Activated B cell treated with CpG ODN at 0.5 μM for 24 hours (primary cell): ENCODE measurements around the gene RAB3A. TPM values are rescaled to one million over a fixed set of nuclear protein-coding genes. Genes with fewer than 3 reads are reported as not detected.
A peak's percentile ranks its signal among the peaks of the same experiment; 100 is the strongest.

ENCODE experiments used
- ATAC-seq: fragments of 200-7000 bp; cut with Tn5 transposase; one replicate; pipeline ENCODE4 v1.10.0; 2021; ENCODE audit warnings: low read depth, mild to moderate bottlenecking, moderate library complexity
- CTCF ChIA-PET: fragments of 350-600 bp; sonication (Branson Sonifier 250); formaldehyde crosslinking; loops from one replicate; lab custom pipeline; 2021; ENCODE audit warnings: antibody characterized with exemption; lab: Charles Lee
- POLR2A ChIA-PET: fragments of 350-600 bp; sonication (Branson Sonifier 250); formaldehyde crosslinking; loops from one replicate; lab custom pipeline; 2021; ENCODE audit warnings: antibody characterized with exemption; lab: Charles Lee
- DNase-seq: peaks from one replicate; pipeline ENCODE4 v3.0.0; 2022
- H3K27ac Mint-ChIP-seq: one replicate; pipeline ENCODE4 v1.8.0; 2020; ENCODE audit warnings: mixed read lengths
- H3K27me3 Mint-ChIP-seq: one replicate; pipeline ENCODE4 v1.8.0; 2021; ENCODE audit warnings: mixed read lengths
- H3K36me3 Mint-ChIP-seq: one replicate; pipeline ENCODE4 v1.8.0; 2021; ENCODE audit warnings: low read depth, mixed read lengths
- H3K4me1 Mint-ChIP-seq: one replicate; pipeline ENCODE4 v1.8.0; 2021; ENCODE audit warnings: mixed read lengths
- H3K4me3 Mint-ChIP-seq: one replicate; pipeline ENCODE4 v1.8.0; 2020; ENCODE audit warnings: mild to moderate bottlenecking, mixed read lengths
- H3K9me3 Mint-ChIP-seq: one replicate; pipeline ENCODE4 v1.8.0; 2020; ENCODE audit warnings: mixed read lengths
- intact Hi-C: fragments of 100-400 bp; cut with micrococcal nuclease; formaldehyde crosslinking; loops from one replicate; pipeline ENCODE4 v1.15.1; 2024
- total RNA-seq: library from RNA; stranded (reverse); gene quantifications from 2 replicates; pipeline ENCODE4 v1.2.3, GENCODE V29; 2022
- TF ChIP-seq, protein P1 (sequence below): fragments of 200-600 bp; IDR thresholded peaks from one replicate; pipeline ENCODE4 v1.8.0; 2022; ENCODE audit warnings: antibody characterized with exemption, mild to moderate bottlenecking

Gene RAB3A
- total RNA-seq, 1 donor from 2014 or later = 4.1 TPM

DNA sequence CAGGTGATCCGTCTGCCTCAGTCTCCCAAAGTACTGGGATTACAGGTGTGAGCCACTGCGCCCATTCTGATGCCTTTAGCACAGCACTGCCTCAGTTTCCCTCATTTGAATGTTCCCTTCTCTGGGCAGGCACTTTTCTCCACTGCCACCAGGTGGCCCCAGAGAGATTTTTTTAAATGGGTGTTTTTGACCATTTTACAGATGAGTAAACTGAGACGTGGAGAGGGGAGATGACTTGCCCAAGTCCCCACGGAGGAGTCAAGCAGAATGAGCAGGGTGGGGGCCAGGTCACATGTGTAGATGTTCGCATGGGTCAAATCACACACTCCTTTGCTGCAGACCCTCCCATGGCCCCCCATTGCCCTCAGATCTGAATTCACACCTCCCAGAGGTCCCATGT is 25.6 kb upstream of the RAB3A start:
- H3K4me1 Mint-ChIP-seq = peaks cover 48% of the 10 kb centered on the region
- no peaks in the 10 kb centered on the region for H3K36me3 Mint-ChIP-seq
- DNase-seq = no peak
- intact Hi-C loops = no loop called here
- no peak overlapping the region for H3K4me3 Mint-ChIP-seq
- CTCF ChIA-PET = no interaction called here
- no peak for ATAC-seq
- TF ChIP-seq, protein P1, sequence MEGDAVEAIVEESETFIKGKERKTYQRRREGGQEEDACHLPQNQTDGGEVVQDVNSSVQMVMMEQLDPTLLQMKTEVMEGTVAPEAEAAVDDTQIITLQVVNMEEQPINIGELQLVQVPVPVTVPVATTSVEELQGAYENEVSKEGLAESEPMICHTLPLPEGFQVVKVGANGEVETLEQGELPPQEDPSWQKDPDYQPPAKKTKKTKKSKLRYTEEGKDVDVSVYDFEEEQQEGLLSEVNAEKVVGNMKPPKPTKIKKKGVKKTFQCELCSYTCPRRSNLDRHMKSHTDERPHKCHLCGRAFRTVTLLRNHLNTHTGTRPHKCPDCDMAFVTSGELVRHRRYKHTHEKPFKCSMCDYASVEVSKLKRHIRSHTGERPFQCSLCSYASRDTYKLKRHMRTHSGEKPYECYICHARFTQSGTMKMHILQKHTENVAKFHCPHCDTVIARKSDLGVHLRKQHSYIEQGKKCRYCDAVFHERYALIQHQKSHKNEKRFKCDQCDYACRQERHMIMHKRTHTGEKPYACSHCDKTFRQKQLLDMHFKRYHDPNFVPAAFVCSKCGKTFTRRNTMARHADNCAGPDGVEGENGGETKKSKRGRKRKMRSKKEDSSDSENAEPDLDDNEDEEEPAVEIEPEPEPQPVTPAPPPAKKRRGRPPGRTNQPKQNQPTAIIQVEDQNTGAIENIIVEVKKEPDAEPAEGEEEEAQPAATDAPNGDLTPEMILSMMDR = no peak
- H3K27ac Mint-ChIP-seq = no peak overlapping the region
- POLR2A ChIA-PET = no interaction called here
- peaks cover 5% of the 10 kb centered on the region for H3K9me3 Mint-ChIP-seq
- peaks cover 63% of the 10 kb centered on the region for H3K27me3 Mint-ChIP-seq

- CTCF ChIA-PET = no interaction called here
- Mint-ChIP-seq H3K4me1 (peaks cover 54% of the 10 kb centered on the region), H3K27me3 (peaks cover 55% of the 10 kb centered on the region), H3K4me3 (no peak overlapping the region), H3K36me3 (no peaks in the 10 kb centered on the region), H3K27ac (no peak overlapping the region), H3K9me3 (no peaks in the 10 kb centered on the region)
- TF ChIP-seq, protein P1 = no peak
- intact Hi-C loops = no loop called here
- ATAC-seq (no peak), DNase-seq (no peak)
- POLR2A ChIA-PET = no interaction called here
These were observed 24.0 kb upstream of the RAB3A start for GRCh38 chr19:18227781-18228271.

- intact Hi-C loops = no loop called here
- no peak overlapping the region for H3K27ac Mint-ChIP-seq
- no peaks in the 10 kb centered on the region for H3K36me3 Mint-ChIP-seq
- CTCF ChIA-PET = no interaction called here
- no peak for DNase-seq
- no peak for ATAC-seq
- peaks cover 50% of the 10 kb centered on the region for H3K4me1 Mint-ChIP-seq
- H3K9me3 Mint-ChIP-seq = no peaks in the 10 kb centered on the region
- peaks cover 50% of the 10 kb centered on the region for H3K27me3 Mint-ChIP-seq
- POLR2A ChIA-PET = interaction anchor here (0.7 kb wide), 1 partner anchor 66 kb away, joined by 3 read pairs; no protein-coding TSS in a partner anchor
- peak overlapping the region; percentile 50 for H3K4me3 Mint-ChIP-seq
- TF ChIP-seq, protein P1 = no peak
These were observed 23.3 kb upstream of the RAB3A start for GRCh38 chr19:18226956-18227780.

DNA sequence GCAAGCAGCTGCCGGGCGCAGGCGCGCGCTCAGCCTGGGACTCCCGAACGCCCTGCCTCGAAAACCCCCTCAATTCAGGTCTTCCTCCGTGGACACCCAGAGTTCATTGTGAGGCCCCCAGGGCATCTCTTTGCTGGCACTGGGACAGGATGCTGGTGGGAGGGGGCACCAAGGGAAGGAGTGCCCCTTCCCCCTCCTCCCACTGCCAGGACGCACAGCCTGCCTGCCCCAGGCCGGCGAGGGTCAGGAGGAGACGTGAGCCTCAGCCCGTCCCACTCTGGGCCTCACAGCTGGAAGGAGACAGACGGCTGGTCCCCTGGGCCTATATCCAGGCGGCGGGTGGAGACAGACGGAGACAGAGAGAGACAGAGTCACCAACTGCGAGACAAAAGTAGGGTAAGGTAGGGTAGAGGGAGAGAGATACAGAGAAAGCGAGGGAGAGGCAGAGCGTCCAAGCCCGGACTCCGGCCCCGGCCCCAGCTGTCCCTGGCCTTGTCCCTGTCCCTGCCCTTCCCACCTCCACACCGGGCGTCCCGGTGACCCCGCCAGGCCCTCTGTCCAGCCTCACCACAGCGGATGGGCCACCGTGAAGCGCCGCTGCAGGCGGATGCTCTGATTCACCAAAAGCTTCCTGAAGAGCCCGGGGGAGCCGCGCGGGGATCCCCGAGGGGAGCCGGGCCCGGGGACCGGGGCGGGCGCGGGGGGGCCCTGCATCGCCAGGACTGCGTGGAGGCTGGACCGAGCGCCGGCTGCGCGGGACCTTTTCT is 22.0 kb upstream of the RAB3A start, which contains the start of gene PDE4C:
PDE4C (minus strand) TSS at position 737 of the 767 bp plus-strand sequence; CDS start at position 714, 23 bp downstream.
- ATAC-seq (no peak), DNase-seq (no peak)
- intact Hi-C loops = loop anchor here (2.0 kb wide), 1 partner anchor 21 kb away; the partner anchor contains the start of gene RAB3A
- peak within 1 kb of the TSS; percentile 50 for H3K4me3 Mint-ChIP-seq
- H3K27ac Mint-ChIP-seq = no peak within 1 kb of the TSS
- CTCF ChIA-PET = no interaction called here
- H3K4me1 Mint-ChIP-seq = peaks cover 43% of the 10 kb centered on the region
- peaks cover 56% of the 10 kb centered on the region for H3K27me3 Mint-ChIP-seq
- H3K36me3 Mint-ChIP-seq = no peaks in the 10 kb centered on the region
- TF ChIP-seq, protein P1 = no peak
- POLR2A ChIA-PET = interaction anchor here (0.6 to 2.6 kb wide), 3 partner anchors 16 to 131 kb away, joined by 3 to 14 read pairs (median 6); no protein-coding TSS in a partner anchor
- H3K9me3 Mint-ChIP-seq = no peaks in the 10 kb centered on the region
